ENCODE data around the gene SPIN3. TPM values are rescaled to one million over a fixed set of nuclear protein-coding genes. Genes with fewer than 3 reads are reported as not detected.

The SPIN3 gene
- total RNA-seq, 1 experiment from 2014 or later: 13.8 TPM

DNA sequence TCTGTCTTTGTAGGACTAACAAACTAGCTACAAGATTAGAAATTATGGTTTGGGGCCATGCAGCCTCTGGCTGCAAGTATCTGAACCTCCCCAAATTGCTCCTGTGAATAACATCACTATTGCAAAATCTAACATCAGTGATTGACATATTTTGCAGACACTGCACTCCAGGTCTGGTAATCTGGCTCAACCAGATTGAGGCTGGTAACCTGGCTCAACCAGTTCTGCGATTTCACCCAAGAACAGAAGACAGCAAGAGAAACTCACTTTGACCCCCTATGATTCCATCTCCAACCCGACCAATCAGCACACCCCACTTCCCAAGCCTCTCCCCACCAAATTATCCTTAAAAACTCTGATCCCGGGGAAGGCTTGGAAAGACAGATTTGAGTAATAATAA is 20.9 kb downstream of the SPIN3 start:
- H4K20me1 ChIP-seq (ENCODE audit: insufficient read depth): no peaks in the 10 kb centered on the region; the same call in 1 of the 2 replicates
- CTCF ChIA-PET: no interaction called here
- no peak for DNase-seq (ENCODE audit: low read depth, low spot score)
- H3K4me1 ChIP-seq (ENCODE audit: control insufficient read depth in 1 of 2, insufficient read depth in 2 of 2, low read length in 2 of 2): no peaks in the 10 kb centered on the region
- H3K4me3 ChIP-seq (replicated peaks in 1 of 2; ENCODE audit: low read depth in 1 of 2, low read length in 2 of 2): no peak overlapping the region
- H3K27me3 ChIP-seq (ENCODE audit: insufficient read depth, low read length): no peaks in the 10 kb centered on the region
- H3K27ac ChIP-seq (ENCODE audit: low read depth, low read length): no peak overlapping the region
- no peak overlapping the region for H3K4me2 ChIP-seq (ENCODE audit: low read length)
- H3K9me2 ChIP-seq (ENCODE audit: insufficient read depth): no peaks in the 10 kb centered on the region
- no peak for ATAC-seq
- intact Hi-C loops (cut with micrococcal nuclease): loop anchor here (10.0 kb wide), 1 partner anchor 690 kb away; no protein-coding TSS in a partner anchor
- POLR2A ChIA-PET: no interaction called here
- TF ChIP-seq CBX3 (IDR thresholded peaks at IDR 0.05; ENCODE audit: low read depth): no peak
- no peaks in the 10 kb centered on the region for H3K79me2 ChIP-seq (ENCODE audit: insufficient read depth, low read length)
- H3K36me3 ChIP-seq (ENCODE audit: control insufficient read depth in 1 of 2, insufficient read depth in 2 of 2, low read length in 2 of 2): peaks cover 4 to 10% of the 10 kb centered on the region in 2 experiments; a peak in 3 of 4 replicates
- H2AFZ ChIP-seq (ENCODE audit: low read depth, low read length, poor library complexity, severe bottlenecking): no peak overlapping the region
- RAD21 ChIA-PET (ENCODE audit: low non-redundant PET in 1 of 2, low total read pairs in 2 of 2, uncharacterized antibody in 2 of 2, unreplicated experiment in 2 of 2): no interaction called here
- no TSS peak for BruUV-seq (replicated peaks)
- H3K9ac ChIP-seq (ENCODE audit: low read length): no peak overlapping the region
- H3K9me3 ChIP-seq (ENCODE audit: control insufficient read depth in 1 of 2, insufficient read depth in 1 of 2, low read depth in 1 of 2, low read length in 2 of 2): no peaks in the 10 kb centered on the region

DNA sequence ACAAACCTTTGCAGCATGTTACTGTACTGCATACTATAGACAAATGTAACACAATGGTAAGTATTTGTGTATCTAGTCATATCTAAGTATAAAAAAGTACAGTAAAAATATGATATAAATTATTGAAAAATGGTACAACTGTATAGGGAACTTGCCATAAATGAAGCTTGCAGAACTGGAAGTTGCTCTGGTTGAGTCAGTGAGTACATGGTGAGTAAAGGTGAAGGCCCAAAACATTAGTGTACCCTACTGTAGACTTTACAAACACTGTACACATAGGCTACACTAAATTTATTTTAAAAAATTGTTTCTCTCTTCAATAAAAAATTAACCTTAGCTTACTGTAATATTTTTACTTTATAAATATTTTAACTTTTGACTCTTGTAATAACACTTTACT is 25.8 kb downstream of the SPIN3 start:
- H4K20me1 ChIP-seq (ENCODE audit: insufficient read depth): no peaks in the 10 kb centered on the region
- no peaks in the 10 kb centered on the region for H3K4me1 ChIP-seq (ENCODE audit: control insufficient read depth in 1 of 2, insufficient read depth in 2 of 2, low read length in 2 of 2)
- H3K79me2 ChIP-seq (ENCODE audit: insufficient read depth, low read length): no peaks in the 10 kb centered on the region
- H3K9me2 ChIP-seq (ENCODE audit: insufficient read depth): no peaks in the 10 kb centered on the region
- intact Hi-C loops (cut with micrococcal nuclease): no loop called here
- no peak overlapping the region for H3K27ac ChIP-seq (ENCODE audit: low read depth, low read length)
- RAD21 ChIA-PET (ENCODE audit: low non-redundant PET in 1 of 2, low total read pairs in 2 of 2, uncharacterized antibody in 2 of 2, unreplicated experiment in 2 of 2): no interaction called here
- H3K9me3 ChIP-seq (ENCODE audit: control insufficient read depth in 1 of 2, insufficient read depth in 1 of 2, low read depth in 1 of 2, low read length in 2 of 2): no peaks in the 10 kb centered on the region
- BruUV-seq (replicated peaks): no TSS peak
- no peak overlapping the region for H3K4me3 ChIP-seq (replicated peaks in 1 of 2; ENCODE audit: low read depth in 1 of 2, low read length in 2 of 2)
- no peaks in the 10 kb centered on the region for H3K27me3 ChIP-seq (ENCODE audit: insufficient read depth, low read length)
- ATAC-seq (no peak), DNase-seq (ENCODE audit: low read depth, low spot score) (no peak)
- H2AFZ ChIP-seq (ENCODE audit: low read depth, low read length, poor library complexity, severe bottlenecking): no peak overlapping the region
- no peaks in the 10 kb centered on the region for H3K36me3 ChIP-seq (ENCODE audit: control insufficient read depth in 1 of 2, insufficient read depth in 2 of 2, low read length in 2 of 2)
- H3K9ac ChIP-seq (ENCODE audit: low read length): no peak overlapping the region
- POLR2A ChIA-PET: no interaction called here
- CTCF ChIA-PET: no interaction called here
- TF ChIP-seq POLR2A (IDR thresholded peaks at IDR 0.05; ENCODE audit: borderline replicate concordance, extremely low read depth, insufficient read depth, insufficient read length) (no peak), EZH2 (IDR thresholded peaks at IDR 0.05) (no peak), ELF1 (IDR thresholded peaks at IDR 0.05; ENCODE audit: borderline replicate concordance, low read depth) (no peak), CEBPB (IDR thresholded peaks at IDR 0.05; ENCODE audit: low read depth) (no peak), SRF (IDR thresholded peaks at IDR 0.05; ENCODE audit: low read depth) (no peak), POLR2AphosphoS5 (IDR thresholded peaks at IDR 0.05; ENCODE audit: low read depth, low read length) (no peak), EGR1 (IDR thresholded peaks at IDR 0.05; ENCODE audit: low read depth) (no peak), JUND (IDR thresholded peaks at IDR 0.05) (no peak), YY1 (IDR thresholded peaks at IDR 0.05; ENCODE audit: extremely low read depth, insufficient replicate concordance, low read depth, low read length) (no peak), SP1 (IDR thresholded peaks at IDR 0.05; ENCODE audit: low read depth) (no peak), ZFX (IDR thresholded peaks at IDR 0.05) (no peak), RAD21 (IDR thresholded peaks at IDR 0.05; ENCODE audit: low read depth) (no peak)
- TF ChIP-seq, protein P1, sequence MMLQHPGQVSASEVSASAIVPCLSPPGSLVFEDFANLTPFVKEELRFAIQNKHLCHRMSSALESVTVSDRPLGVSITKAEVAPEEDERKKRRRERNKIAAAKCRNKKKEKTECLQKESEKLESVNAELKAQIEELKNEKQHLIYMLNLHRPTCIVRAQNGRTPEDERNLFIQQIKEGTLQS (IDR thresholded peaks at IDR 0.05): no peak
- TF ChIP-seq, protein P2, sequence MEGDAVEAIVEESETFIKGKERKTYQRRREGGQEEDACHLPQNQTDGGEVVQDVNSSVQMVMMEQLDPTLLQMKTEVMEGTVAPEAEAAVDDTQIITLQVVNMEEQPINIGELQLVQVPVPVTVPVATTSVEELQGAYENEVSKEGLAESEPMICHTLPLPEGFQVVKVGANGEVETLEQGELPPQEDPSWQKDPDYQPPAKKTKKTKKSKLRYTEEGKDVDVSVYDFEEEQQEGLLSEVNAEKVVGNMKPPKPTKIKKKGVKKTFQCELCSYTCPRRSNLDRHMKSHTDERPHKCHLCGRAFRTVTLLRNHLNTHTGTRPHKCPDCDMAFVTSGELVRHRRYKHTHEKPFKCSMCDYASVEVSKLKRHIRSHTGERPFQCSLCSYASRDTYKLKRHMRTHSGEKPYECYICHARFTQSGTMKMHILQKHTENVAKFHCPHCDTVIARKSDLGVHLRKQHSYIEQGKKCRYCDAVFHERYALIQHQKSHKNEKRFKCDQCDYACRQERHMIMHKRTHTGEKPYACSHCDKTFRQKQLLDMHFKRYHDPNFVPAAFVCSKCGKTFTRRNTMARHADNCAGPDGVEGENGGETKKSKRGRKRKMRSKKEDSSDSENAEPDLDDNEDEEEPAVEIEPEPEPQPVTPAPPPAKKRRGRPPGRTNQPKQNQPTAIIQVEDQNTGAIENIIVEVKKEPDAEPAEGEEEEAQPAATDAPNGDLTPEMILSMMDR (IDR thresholded peaks at IDR 0.05 in 2 of 3, conservative IDR thresholded peaks at IDR 0.05 in 1 of 3; ENCODE audit: borderline replicate concordance in 1 of 3, insufficient read depth in 1 of 3, low read depth in 2 of 3, low read length in 2 of 3): no peak
- H3K4me2 ChIP-seq (ENCODE audit: low read length): no peak overlapping the region
